GM21619 (cell line): ENCODE results near the gene SGK2.
"Not testable (repeated sequence)": the region's sequence is repeated elsewhere in the genome, so short reads cannot be mapped to it uniquely, and the experiment has no call there.

Experiments
- ATAC-seq: cut with Tn5 transposase; IDR thresholded peaks from one replicate; pipeline ENCODE4 v1.9.1; 2021; ENCODE audit not compliant: unreplicated experiment

Gene SGK2

DNA sequence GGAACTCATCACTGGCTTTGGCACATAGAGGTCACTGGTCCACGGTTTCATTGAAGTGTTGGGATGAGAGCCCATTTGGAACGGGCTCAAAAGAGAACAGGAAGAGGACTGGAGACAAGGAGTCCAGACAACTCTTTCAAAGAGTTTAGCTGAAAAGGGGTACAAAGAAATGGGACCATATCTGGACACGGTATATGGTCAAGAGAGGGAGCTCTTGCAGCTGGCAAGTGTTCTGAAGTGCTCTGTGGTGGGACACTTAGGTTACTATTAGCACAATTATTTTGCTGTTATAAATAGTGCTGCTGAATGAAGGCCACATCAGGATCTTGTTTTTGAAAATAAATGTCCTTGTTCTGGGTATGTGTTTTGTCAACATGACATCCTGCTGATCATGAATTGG is 4.6 kb downstream of the SGK2 start:
- no peak for ATAC-seq

DNA sequence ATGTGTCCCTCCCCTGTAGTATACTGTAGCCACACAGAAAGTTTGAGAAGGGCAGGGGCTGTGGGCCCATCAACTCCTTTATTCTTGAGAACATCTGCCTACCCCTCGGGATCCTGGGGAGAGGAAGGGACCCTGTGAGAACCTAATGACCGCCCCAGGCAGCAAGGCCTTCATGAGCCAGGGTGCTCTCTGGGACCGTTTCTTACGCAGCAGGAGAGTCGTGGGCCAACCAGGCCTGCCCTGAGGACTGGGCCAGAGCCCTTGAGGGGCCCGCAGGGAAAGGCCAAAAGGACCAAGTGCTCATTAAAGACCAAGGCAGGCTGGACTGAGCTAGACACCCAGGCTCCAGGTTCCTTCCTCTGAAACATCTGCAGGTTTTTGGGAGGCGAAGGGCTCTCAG is 5.2 kb downstream of the SGK2 start:
- ATAC-seq = no peak

DNA sequence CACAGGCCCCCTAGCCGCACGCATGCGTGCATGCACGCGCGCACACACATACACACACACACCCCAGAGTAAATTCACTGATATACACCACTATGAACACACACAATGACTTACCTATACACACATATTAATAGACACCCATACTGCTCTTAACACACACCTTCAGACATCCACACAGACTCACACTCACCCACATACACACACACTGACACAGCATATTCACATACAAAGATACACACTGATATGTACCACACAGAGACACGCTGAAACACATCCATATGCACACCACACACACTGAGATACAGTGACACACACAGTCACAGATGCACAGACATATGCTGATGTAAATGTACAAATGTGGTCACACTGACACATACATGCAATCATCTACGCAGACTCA is 5.6 kb downstream of the SGK2 start:
- no peak for ATAC-seq

DNA sequence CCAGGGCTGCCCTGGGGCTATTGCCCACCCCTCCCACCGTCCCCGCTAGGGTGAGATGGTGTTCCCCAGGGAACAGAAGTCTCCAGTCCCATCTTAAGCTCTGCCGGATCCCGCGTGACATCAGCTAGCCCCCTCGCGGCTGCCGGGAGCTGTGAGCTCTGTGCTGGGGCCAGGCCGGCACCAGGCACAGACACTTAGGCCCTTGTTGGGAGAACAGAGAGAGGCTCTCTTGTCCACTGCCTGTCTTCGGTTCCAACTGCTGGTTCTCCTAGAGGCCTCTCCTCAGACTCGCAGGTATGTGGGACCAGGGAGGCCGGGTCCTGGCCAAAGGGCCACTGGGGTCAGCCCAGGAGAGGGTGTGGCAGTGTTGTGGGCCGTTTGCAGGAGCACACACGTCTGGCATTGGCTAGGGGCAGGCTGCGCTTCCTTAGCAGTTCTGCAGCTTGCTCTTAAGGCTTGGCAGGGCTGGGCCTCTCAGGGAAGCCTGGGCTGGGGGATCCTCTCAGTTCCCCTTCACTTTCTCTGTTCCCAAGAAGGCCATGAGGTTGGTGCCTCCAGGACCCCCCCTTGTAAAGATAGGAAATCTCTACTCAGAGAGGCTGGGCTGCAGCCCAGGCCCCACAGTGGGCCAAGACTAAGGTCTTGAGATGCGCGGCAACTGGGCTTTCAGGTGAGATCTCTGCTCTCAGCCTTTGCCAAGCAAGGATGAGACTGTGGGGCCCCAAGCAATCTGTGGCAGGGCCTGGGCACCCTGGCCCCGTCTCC is 6.3 kb downstream of the SGK2 start:
- no peak for ATAC-seq

DNA sequence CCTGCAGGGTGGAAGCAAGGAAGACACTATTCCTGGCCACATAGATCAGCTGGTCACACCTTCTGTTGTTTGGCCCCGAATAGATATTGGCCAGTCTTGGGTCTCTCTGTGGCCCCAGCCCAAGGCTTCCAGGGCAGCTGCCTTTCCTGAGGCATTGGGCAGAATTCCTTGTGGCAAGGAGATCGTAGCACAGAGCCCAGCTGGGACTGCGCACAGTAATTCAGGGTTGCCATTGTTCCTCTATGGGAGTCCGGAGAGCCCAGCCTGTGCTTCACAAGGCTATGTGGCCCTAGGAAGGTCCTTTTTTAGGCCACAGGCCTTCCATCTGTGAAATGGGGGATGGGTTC is 6.9 kb downstream of the SGK2 start:
- ATAC-seq = no peak

DNA sequence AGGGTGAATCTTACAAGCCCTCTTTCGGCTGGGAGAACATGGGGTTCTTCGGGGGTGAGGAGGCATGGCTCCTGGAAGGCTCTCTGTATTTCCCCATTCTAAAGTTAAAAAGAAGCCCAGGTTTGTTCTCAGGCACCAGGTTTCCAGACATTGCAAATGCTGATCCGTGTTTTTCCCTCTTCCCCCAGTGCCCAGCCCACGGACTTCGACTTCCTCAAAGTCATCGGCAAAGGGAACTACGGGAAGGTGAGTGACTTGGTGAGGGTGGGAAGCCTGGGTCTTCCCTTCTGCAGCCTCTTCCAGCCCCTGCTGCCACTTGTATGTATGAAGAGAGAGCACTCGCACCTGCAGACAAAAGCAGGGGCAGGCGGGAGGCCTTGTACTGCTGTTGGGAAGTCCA is 8.7 kb downstream of the SGK2 start:
- no peak for ATAC-seq

DNA sequence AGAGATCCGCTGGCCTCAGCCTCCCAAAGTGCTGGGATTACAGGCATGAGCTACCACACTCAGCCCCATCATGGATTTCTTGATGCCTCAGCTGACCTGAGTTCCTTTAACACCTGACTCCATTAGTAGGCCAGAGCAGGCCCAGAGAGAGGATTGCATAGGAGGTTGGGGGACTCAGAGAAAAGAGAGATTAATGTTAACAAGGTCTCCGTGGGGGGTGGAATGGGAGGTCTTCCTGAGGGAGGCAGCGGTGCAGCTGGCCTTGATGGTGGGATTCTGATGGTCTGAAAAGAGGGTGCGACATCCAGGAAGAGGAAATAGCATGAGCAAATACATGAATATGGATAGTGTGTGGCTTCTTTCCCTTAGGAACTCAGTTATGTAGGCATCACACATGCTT is 9.9 kb downstream of the SGK2 start:
- no peak for ATAC-seq

DNA sequence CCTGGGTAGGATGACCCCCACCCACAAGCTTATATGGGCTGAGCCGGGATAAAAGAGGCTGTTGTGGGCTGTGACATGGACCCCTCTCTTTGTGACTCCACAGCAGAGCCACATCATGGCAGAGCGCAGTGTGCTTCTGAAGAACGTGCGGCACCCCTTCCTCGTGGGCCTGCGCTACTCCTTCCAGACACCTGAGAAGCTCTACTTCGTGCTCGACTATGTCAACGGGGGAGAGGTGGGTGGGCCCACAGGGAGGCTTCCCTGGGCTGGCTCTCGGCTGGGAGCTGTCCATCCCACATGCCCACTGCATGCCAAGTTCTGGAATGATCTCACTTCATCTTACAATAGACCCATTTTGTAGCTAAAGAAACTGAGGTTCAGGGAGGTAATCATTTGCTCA is 10.5 kb downstream of the SGK2 start:
- ATAC-seq = no peak

DNA sequence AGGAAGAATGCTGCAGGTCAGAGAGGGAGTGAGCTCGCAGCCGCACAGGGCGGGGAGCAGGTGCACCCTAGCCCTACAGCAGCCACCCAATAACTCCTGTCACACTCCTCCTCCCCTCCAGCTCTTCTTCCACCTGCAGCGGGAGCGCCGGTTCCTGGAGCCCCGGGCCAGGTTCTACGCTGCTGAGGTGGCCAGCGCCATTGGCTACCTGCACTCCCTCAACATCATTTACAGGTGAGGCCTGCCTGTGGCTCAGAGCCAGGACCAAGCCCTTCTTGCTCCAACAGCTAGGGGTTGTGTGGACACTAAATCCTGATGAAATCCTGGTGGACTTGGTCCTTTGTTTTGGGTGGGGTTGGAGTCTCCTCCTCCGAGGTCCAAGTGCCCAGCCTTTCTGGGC is 11.7 kb downstream of the SGK2 start:
- no peak for ATAC-seq

DNA sequence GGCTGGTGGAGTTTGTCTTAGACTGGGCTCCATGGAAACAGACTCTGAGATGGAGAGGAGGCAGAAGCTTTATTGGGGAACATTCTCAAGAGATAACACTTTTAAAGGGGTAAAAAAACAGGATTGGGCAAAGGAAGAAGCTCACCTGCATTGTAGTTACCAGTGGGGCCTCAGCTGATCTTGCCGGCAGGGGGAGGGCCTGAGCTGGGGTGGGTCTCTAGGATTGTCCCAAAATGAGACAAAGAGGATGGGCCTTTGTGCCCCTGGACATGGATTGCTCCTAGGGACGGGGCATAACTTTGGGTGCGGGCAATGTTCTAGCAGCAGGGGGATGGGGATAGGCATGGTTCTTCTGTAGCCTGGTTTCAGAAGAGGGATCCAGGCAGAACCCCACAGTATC is 12.5 kb downstream of the SGK2 start:
- no peak for ATAC-seq

DNA sequence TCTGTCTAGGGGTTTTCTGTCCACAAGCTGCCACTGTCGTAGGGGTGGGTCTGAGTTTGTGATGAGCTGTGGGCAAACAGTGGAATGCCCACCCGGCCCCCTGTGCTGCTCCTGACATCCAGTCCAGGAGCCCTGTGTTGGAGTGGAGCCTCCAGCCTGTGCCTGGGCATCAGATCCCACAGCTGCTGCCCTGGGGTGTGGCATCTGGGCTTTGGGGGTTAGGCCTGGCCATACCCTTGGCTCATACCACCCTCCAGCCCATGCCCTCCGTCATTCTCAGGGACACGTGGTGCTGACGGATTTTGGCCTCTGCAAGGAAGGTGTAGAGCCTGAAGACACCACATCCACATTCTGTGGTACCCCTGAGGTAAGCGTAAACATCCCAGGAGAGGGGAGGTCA is 12.9 kb downstream of the SGK2 start:
- ATAC-seq = no peak

DNA sequence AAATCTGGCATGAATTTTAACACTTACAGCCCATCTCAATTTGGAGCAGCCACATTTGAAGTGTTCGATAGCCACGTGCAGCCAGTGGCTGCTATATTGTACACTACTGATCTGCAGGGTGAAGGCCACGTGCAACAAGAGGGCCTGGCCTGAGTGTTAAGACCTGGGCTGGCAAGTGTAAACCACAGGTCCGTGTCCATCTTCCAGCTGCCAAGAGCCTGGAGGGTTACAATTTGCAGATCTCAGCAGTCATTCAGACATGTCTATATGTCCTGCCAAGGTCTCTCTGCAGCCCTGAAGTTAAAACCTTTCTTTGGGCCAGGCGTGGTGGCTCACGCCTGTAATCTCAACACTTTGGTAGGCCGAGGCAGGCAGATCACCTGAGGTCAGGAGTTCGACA is 14.1 kb downstream of the SGK2 start:
- no peak for ATAC-seq

DNA sequence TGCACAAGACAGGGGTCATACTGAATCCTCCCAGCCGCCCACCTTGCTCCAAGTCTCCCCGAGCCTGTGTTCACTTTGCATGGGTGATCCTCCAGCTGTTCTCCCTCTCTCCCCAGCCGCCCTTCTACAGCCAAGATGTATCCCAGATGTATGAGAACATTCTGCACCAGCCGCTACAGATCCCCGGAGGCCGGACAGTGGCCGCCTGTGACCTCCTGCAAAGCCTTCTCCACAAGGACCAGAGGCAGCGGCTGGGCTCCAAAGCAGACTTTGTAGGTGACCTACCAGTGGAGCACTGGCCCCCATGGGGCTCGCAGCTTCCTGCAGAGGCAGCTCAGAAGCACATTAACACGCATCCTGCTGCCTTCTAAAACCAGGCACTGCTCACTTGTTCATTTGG is 17.3 kb downstream of the SGK2 start:
- no peak for ATAC-seq

DNA sequence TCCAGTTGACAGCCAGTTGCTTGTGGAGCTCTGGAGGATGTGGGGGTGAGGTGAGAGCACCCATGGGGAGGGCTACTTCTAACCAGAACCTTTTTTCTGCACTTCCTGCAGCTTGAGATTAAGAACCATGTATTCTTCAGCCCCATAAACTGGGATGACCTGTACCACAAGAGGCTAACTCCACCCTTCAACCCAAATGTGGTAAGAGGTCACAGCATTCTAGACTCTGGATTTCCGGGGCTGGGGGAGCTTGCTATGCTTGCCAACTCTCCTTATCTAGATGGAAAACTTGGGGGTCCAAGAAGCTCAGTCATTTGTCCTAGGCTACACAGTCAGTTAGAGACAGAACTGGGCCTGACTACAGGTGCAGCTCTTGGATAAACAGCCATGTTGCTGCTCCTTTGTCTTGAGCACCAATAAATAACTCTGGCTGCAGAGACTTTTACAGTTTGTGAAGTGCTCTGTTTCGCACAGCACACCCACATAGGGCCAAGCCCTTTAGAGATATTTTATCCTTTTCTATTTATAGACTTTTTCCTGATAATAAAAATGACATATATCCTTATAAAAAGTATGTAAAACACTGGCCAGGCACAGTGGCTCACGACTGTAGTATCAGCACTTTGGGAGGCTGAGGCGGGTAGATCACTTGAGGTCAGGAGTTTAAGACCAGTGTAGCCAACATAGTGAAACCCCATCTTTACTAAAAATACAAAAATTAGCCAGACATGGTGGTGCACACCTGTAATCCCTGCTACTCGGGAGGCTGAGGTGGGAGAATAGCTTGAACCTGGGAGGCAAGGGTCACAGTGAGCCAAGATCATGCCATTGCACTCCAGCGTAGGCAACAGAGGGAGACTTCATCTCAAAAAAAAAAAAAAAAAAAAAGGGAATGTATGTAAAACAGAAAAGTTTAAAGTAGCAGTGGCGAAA is 21.3 kb downstream of the SGK2 start:
- ATAC-seq = no peak

DNA sequence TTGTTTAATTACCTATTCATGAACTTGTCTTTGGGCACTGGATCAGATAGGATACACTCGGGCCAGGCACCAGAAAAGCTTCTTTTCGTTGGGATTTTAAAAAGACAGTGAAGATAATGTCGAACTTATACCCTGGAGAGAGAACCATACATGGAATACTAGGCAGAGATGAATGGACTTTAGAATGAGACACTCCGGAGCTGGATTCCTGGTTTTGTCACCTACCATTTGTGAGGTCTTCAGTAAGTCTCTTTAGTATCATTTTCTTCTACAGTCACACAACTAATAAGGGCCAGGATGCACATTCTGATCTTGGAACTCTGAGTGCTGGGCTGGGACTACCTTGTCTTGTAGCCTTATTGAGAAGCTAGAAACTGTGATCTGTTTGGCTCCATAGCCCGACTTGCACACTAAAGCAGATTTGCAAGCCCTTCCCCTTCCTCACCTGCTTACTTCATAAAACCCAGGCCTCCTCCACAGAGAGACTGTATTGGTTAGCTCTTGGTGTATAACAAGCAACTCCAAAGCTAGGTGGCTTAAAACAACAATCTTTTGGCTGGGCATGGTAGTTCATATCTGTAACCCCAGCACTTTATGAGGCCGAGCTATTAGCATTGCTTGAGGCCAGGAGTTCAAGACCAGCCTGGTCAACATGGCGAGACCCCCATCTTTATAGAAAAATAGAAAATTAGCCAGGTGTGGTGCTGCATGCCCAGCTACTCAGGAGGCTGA is 24.5 kb downstream of the SGK2 start:
- ATAC-seq = no peak

DNA sequence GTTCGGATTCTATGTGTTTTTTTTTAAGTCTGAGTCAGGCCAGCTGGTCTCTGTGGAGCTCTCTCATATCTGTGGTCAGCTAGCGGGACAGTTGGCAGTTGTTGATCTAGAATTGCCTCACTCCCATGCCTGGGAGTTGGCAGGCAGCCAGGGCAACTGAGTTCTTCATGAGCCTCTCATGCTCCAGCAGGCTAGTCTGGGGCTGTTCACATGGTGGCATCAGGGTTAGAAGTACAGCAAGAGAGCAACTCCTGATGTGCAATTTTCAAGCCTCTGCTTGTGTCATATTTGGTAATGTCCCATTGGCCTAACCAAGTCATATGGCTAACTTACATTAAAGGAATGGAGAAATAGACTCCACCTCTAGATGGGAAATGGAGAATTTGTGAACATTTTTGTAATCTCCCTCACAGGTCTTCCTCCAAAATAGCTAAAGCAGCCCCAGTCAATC is 25.2 kb downstream of the SGK2 start:
- no peak for ATAC-seq

DNA sequence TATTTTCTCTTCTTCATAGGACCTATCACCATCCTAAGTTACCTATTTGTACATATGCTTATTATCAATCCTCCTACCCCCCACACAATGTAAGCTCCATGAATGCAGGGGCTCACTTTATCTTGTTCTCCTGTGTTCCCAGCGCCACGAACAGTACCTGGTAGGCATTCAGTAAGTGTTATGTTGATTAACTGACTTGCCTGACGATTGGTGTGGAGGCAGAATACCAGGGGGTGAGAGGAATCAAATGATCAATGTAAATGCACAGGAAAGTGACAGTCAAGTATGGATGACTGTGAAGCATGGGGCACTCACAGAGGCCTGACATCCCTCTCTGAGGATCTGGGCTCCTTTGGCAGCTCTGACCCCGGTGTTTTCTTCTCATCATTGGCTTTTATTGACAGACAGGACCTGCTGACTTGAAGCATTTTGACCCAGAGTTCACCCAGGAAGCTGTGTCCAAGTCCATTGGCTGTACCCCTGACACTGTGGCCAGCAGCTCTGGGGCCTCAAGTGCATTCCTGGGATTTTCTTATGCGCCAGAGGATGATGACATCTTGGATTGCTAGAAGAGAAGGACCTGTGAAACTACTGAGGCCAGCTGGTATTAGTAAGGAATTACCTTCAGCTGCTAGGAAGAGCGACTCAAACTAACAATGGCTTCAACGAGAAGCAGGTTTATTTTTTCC is 25.8 kb downstream of the SGK2 start:
- ATAC-seq = no peak

DNA sequence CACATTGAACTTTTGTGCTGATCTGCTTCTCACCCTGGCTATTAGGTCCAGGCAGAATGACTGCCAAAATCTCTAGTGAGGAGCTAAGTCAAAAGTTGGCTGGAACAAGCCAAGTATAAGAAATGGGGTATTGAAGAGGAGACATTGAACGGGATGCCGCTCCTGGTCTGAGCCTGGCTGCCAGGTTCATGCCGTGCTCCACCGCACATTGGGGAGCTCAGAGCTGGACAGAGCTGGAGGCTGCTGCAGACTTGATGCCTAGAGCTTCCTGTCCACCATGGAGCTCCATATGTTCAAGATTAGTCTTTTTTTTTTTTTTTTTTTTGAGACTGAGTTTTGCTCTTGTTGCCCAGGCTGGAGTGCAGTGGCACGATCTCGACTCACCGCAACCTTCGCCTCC is 27.8 kb downstream of the SGK2 start:
- ATAC-seq = no peak

DNA sequence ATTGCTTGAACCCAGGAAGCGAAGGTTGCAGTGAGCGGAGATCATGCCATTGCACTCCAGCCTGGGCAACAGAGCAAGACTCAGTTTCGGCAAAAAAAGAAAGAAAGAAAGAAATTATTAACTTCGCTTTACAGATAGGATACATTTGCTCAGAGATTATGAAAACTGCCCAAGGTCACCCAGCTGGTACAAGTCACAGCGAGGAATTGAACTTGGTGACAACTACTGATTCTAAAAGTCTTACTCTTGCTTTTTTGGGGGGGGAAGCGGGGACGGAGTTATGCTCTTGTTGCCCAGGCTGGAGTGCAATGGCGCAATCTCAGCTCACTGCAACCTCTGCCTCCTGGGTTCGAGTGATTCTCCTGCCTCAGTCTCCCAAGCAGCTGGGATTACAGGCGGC is 29.7 kb downstream of the SGK2 start:
- not testable (repeated sequence) for ATAC-seq

DNA sequence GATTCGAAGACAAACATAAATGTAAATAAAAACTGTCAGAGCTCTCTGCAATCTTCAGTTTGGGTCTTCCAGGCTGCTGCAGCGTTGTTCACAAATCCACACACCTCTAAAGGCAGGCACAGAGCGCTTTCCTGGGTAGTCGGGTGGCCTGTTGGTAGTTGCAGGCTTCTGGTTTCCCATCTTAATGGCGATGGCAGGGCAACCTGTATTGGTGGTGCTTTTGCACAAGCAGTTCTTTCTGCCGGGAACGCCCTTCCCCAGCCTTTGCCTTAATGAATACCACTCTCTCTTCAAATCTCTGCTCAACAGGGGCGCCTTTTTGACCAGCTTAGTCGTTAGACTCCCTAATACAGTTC is 31.2 kb downstream of the SGK2 start:
- ATAC-seq = no peak
